ENCODE data around the gene C9orf50.

The C9orf50 gene

DNA sequence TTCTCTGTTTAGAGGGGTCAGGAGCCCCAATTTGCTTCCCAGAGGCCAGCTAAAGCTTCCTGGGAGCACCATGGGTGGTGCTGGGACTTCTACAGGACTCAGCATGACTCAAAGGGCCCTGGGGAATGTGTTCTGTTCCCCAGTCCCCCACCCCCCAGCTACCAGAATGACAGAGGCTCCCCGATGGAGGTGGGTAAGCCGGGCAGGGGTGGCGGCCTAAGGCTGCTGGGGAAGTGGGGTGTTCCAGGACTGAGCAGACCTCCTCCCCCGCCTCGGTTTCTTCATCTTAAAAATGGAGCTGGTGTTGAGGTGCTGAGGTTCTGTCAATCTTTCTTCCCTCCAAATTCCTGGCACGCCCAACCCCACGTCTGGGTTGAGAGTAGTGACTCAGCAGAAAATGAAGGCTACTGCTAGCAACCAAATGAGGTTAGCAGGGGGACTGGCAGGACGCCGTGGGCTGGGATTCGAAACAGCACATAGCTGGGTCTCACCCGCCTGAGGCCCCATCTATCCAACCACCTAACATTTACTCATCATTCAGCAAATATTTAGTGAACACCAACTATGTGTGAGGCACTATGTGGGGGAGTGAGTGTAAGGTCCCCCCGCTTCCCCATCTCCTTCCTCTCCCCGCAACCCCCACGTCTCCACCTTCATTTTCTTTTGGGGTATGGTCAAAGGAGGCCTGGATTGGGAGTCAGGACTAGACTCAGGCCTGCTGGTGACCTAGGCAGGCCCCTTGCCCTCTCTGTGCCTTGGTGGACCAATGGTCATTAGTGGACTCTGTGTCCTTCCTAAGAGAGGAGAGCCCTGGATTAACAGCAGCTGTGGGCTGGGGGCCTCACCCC, 50.2 kb downstream of the C9orf50 start:
- no peak for DNase-seq (ENCODE audit: low read depth in 3 of 3)

DNA sequence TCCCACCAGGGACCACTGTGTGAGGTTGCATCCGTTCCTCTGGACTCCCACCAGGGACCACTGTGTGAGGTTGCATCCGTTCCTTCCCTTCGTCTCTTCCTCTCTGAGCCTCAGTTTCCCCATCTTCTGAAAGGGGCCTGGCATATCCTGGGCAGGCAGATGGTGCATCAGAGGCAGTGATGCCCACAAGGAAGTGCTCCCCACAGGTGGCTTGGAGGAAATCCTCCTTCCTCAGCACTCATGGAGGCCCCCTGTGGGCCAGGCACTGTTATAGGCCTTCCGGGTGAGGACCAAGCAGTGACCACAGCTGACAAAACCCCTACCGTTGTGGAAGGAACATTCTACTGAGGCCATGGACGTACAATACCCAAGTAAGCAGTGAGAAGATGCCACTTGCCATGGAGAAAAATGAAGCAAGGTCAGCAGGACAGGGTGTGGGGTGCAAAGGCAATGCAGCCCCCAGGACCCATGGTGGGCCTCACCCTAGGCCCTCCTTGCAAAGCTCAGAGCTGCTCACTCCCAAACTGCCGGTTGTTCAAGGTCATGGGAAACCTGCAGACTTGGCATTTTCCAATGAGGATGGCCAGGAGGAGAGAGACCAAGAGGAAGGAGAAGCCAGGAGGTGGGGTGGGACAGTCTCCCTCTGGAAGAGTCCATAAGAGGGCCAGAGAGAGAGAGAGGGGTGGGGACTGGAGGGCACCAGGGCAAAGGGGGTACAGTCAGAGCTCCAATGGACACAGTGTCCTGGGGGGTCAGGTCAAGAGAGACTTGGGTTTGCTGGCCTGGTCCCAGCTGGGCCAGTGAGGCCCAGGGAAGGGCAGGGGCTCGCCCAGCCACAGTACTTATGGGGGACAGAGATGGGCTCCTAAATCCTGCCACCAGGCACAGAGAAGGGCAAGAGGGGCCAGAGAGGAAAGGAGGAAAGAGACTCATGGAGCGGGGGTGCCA, 51.1 kb downstream of the C9orf50 start:
- no peak for DNase-seq (ENCODE audit: low read depth in 3 of 3)

DNA sequence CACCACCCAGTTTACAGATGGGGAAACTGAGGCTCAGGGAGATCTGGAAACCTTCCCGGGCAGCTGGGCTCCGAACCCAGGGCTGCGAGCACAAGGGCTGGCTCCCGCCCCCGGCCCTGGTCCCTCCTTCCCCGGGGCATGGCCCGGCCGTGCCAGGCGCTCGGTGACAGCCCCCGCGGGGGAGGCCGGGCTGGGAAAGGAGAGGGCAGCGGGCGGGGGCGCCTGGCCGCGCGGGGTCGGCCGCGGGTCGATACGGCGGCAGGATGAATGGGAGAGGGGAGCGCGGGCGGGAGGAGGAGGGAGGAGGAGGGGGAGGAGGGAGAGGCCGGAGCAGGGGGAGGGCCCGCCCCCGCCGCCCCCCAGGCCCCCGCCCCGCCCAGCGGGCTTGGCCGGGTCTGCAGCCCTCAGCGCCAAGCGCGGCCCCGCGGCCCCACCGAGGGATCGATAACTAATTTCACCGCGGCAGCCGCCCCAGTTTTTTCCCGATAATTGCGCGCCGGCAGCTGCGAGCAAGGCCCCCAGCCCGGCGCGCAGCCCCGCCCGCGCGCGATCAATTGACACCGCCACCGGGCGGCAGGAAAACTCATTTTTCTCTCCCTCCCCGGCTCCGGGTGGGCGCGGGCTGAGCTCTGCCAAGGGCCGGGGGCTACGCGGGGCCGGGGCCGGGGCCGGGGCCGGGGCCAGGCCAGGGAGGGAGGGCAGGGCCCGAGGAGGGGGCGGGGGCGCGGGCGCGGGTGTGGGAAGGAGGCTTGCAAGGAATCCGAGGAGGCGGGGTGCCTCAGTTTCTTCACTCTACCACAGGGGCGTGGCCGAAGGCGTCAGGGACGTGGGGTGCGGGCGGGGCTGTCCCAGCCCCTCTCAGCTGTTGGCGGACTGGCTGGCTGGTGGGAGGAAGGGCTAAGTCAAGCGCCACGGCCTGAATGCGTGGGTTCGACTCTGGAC, 52.1 kb downstream of the C9orf50 start:
- no peak for DNase-seq (ENCODE audit: low read depth in 3 of 3)

DNA sequence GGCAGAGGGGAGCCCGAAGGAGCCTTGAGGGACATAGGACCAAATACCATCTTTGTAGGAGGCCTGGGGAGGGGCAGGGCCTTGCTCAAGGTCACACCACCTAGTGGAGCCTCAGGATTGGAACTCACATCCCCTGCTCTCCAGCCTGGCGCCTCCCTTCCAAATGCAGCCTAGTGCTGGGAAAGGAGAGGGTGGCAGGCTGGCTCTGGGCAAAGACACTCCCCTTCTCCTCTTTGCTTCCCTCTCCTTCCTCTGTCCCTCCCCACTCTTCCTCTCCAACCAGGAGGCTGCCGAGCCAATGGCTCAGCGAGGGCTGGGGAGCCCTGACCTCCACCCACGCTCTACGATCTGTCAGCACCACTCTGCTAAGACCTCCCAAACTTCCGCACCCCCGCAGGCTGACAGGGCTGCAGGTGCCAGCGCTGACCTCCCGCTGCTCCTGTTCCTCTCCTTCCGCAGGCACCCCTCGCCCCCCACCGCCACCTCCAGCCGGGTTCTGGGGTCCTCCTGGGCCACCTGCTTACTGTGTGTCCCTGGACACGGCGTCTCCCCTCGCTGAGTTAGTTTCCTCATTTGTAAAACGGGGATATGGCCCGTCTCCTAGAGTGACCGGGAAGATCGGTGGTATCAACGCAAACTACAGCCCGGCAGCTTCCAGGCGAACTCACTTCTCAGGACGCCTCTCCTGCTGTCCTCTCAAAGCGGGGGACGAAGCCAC, 52.9 kb downstream of the C9orf50 start:
- no peak for DNase-seq (ENCODE audit: low read depth in 3 of 3)

DNA sequence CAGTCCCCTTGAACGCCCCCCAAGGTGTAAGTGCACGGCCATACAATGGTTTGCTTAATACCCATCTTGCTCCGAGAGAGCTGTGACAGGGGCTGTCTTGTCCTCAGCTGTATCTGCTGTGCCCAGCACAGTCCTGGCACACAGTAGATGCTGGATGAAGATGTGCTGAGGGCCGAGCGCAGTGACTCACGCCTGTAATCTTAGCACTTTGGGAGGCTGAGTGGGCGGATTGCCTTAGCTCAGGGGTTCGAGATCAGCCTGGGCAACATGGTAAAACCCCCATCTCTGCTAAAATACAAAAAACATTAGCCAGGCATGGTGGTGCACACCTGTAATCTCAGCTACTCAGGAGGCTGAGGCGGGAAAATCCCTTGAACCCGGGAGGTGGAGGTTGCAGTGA, 53.6 kb downstream of the C9orf50 start:
- DNase-seq (ENCODE audit: low read depth in 3 of 3), result no peak

DNA sequence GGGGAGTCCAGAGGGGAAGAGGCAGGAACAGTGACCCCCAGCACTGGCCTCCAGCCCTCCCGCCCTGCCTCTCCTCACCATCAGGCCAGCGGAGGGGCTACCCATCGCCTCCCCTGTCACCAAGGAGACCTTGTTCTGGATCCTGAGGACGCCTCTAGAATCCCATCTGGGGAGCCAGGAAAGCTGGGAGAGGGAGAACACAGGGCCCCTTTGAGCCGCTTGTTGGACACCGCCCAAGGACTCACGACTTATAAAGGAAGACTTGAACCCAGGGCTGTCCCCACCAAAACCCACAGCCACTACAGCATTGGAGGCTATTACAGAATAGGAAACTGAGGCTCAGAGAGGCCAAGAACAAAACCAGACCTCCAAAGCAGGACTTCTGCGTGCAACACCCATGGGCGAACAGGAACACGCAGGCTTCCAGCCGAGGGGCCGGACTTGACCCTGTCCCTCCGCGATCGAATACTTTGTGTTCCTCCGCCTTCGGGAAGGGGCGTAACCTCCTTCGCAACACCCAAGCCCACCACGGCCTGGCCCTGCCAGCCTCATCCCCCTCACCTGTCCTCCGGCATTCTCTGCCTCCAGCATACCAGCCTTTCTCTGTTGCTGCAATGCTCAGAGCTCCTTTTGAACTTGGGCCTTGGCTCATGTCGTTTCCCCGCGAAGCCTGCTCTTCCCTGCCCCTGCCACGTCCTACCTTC, 54.2 kb downstream of the C9orf50 start:
- DNase-seq (ENCODE audit: low read depth in 3 of 3), result no peak

DNA sequence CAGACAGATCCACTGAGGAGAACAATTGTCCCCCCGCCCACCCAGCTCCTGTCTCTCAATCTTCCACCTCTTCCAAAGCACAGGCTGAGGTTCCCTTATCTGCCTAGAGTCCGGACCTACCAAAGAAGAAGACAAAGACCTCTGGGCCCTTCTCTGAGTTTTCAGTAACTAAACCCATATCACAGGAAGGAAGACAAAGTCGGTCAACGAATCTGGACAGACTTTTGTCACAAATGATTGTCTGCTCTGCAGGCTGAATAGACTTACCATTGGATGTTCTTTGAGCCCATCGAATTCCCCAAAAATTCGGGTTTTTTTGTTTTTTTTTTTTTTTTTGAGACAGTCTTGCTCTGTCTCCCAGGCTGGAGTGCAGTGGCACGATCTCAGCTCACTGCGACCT, 58.0 kb downstream of the C9orf50 start:
- no peak for DNase-seq (ENCODE audit: low read depth in 3 of 3)

DNA sequence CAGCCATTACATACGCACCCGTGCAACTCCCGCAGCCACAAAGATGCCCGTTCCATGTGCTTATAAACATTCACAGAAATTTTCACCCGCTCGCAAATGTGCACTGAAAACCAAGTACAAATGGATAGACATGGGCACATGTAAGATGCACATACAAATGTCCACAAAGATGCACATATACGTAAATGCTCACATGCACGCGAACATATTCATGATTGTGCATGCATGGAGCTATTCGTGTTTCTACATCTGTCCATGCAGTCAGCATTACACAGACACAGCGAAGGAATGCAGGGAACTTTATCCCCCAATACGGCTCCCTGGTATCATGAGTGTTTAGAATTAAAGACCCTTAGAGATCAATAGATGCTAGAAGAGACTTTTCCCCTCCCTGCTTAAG, 58.4 kb downstream of the C9orf50 start:
- DNase-seq (ENCODE audit: low read depth in 3 of 3), result no peak
